K562 (cell line): Measurements from ENCODE around the gene KIF5A. TPM values are rescaled to one million over a fixed set of nuclear protein-coding genes. Genes with fewer than 3 reads are reported as not detected.

Experiments
- ATAC-seq: fragments of 200-7000 bp; cut with Tn5 transposase; 3 replicates; pipeline ENCODE4 v1.9.1; 2020; ENCODE audit warnings: moderate library complexity
- BruUV-seq: library from RNA; stranded (reverse); fragments of 400-500 nt; replicated peaks from 2 replicates; lab custom pipeline; 2021; lab: Mats Ljungman, UMichigan
- CTCF ChIA-PET: fragments of 300-600 bp; formaldehyde crosslinking; extraction: SDS; loops from one replicate; lab custom pipeline; 2021; ENCODE audit warnings: low intra/inter-chr PET ratio; lab: Yijun Ruan, JAX
- POLR2A ChIA-PET: fragments of 300-600, 350-650 bp; sonication (Branson Sonifier 250); formaldehyde crosslinking; extraction: SDS; loops from one replicate; lab custom pipeline; 2021; ENCODE audit warnings: antibody characterized with exemption, inconsistent platforms; lab: Yijun Ruan, JAX
- DNase-seq, 4 experiments: peaks; one replicate each; pipeline versions ENCODE4 v3.0.0 to v3.0.0-alpha.2; 2011 to 2018; ENCODE audit warnings: low spot score in 3 of 4, mixed read lengths in 3 of 4; ENCODE audit errors: extremely low read depth in 1 of 4
- FAIRE-seq: peaks from 2 replicates; lab custom pipeline; 2011; peaks lifted over from hg19 to GRCh38; lab: Jason Lieb, UNC
- H2AFZ ChIP-seq: 2 replicates; pipeline ENCODE4 v1.6.0; 2011; ENCODE audit warnings: low read depth, low read length, control low read depth, inconsistent platforms
- H3K27ac ChIP-seq: fragments of 200-600 bp; 3 replicates; pipeline ENCODE4 v1.8.0; 2011; ENCODE audit warnings: low read depth, mild to moderate bottlenecking, control low read depth, inconsistent platforms, low read length, moderate library complexity, mixed read lengths; ENCODE audit errors: extremely low read depth
- H3K27me3 ChIP-seq, 2 experiments: fragments of 300-600 bp in 1 of 2; 2 replicates in 1 of 2; 3 replicates in 1 of 2; pipeline versions ENCODE4 v1.6.0 to v1.8.0; 2011; ENCODE audit warnings: inconsistent platforms in 2 of 2, low read length in 2 of 2, mild to moderate bottlenecking in 1 of 2, mixed read lengths in 1 of 2, moderate library complexity in 1 of 2; ENCODE audit not compliant: control insufficient read depth in 2 of 2, insufficient read depth in 2 of 2
- H3K36me3 ChIP-seq: fragments of 300-600 bp; 3 replicates; pipeline ENCODE4 v1.8.0; 2011; ENCODE audit warnings: mild to moderate bottlenecking, low read length, inconsistent platforms; ENCODE audit not compliant: control insufficient read depth, insufficient read depth
- H3K4me1 ChIP-seq, 2 experiments: fragments of 200-600 bp in 1 of 2; replicated peaks in 1 of 2; 2 replicates in 1 of 2; 3 replicates in 1 of 2; pipeline versions ENCODE4 v1.5.1 to v1.8.0; 2011; ENCODE audit warnings: inconsistent platforms in 2 of 2, low read length in 2 of 2, mild to moderate bottlenecking in 1 of 2, mixed read lengths in 1 of 2, moderate library complexity in 1 of 2; ENCODE audit not compliant: control insufficient read depth in 2 of 2, insufficient read depth in 2 of 2
- H3K4me2 ChIP-seq: 2 replicates; pipeline ENCODE4 v1.6.1; 2011; ENCODE audit warnings: low read length, control low read depth, inconsistent platforms, mixed read lengths; ENCODE audit not compliant: insufficient read depth
- H3K4me3 ChIP-seq: fragments of 200-600 bp; sonication (generic), shearing (Covaris generic); 2 replicates; pipeline ENCODE4 v1.5.1; 2016; ENCODE audit warnings: control low read depth, inconsistent platforms
- H3K79me2 ChIP-seq: fragments of 200-600 bp; 3 replicates; pipeline ENCODE4 v1.8.0; 2011; ENCODE audit warnings: low read length, inconsistent platforms; ENCODE audit not compliant: control insufficient read depth, insufficient read depth
- H3K9ac ChIP-seq, 2 experiments: 2 replicates each; pipeline versions ENCODE4 v1.6.0 to v1.6.1; 2011; ENCODE audit warnings: low read depth in 2 of 2, low read length in 2 of 2, control low read depth in 1 of 2, inconsistent platforms in 1 of 2, mild to moderate bottlenecking in 1 of 2, mixed read lengths in 1 of 2; ENCODE audit not compliant: insufficient read depth in 1 of 2
- H3K9me1 ChIP-seq: one replicate; pipeline ENCODE4 v1.6.0; 2011; ENCODE audit warnings: inconsistent platforms, mild to moderate bottlenecking, low read length, moderate library complexity; ENCODE audit not compliant: control insufficient read depth, insufficient read depth
- H3K9me3 ChIP-seq: replicated peaks from 2 replicates; pipeline ENCODE4 v1.5.1; 2011; ENCODE audit warnings: low read depth, low read length, inconsistent platforms; ENCODE audit not compliant: control insufficient read depth, insufficient read depth
- H4K20me1 ChIP-seq: replicated peaks from 2 replicates; pipeline ENCODE4 v1.6.1; 2011; ENCODE audit warnings: low read length, inconsistent platforms, mixed read lengths; ENCODE audit not compliant: control insufficient read depth, insufficient read depth
- GTF2B ChIP-seq: IDR thresholded peaks from 2 replicates; pipeline ENCODE4 v1.6.1; 2011; ENCODE audit not compliant: insufficient read length; ENCODE audit errors: extremely low read depth
- HNRNPL ChIP-seq: fragments of 200-400 bp; formaldehyde crosslinking; IDR thresholded peaks from 2 replicates; pipeline ENCODE4 v1.6.1; 2017; ENCODE audit warnings: low read depth, mild to moderate bottlenecking, low read length
- HOXB6 ChIP-seq: fragments of 250-450 bp; sonication (Bioruptor Pico); IDR thresholded peaks from 2 replicates; pipeline ENCODE4 v1.5.1; 2022; ENCODE audit warnings: mild to moderate bottlenecking, borderline replicate concordance
- KLF13 ChIP-seq: fragments of 450-650 bp; IDR thresholded peaks from 2 replicates; pipeline ENCODE4 v1.6.1; 2016; ENCODE audit warnings: missing genetic modification characterization, low read depth, mild to moderate bottlenecking, missing compliant biosample characterization, moderate library complexity, borderline replicate concordance
- MTA2 ChIP-seq: fragments of 450-650 bp; IDR thresholded peaks from 2 replicates; pipeline ENCODE4 v1.6.1; 2016; ENCODE audit warnings: low read depth
- MYNN ChIP-seq, 2 experiments: sonication (generic); formaldehyde crosslinking in 1 of 2; IDR thresholded peaks; 2 replicates each; pipeline versions ENCODE4 v1.5.0 to v1.6.1; 2016 to 2020; ENCODE audit warnings: antibody characterized with exemption in 1 of 2, missing genetic modification reagents in 1 of 2
- NKRF ChIP-seq: fragments of 450-650 bp; IDR thresholded peaks from 2 replicates; pipeline ENCODE4 v1.6.1; 2016; ENCODE audit warnings: borderline replicate concordance
- PKNOX1 ChIP-seq: fragments of 450-650 bp; IDR thresholded peaks from 2 replicates; pipeline ENCODE4 v1.6.1; 2016
- PYGO2 ChIP-seq: fragments of 450-650 bp; IDR thresholded peaks from 2 replicates; pipeline ENCODE4 v1.6.1; 2016; ENCODE audit warnings: mild to moderate bottlenecking, missing genetic modification characterization, moderate library complexity, missing compliant biosample characterization
- SLC30A9 ChIP-seq: fragments of 250-450 bp; sonication (Bioruptor Pico); IDR thresholded peaks from 2 replicates; pipeline ENCODE4 v1.8.0; 2022; ENCODE audit warnings: mild to moderate bottlenecking, moderate library complexity
- TFAP4 ChIP-seq: sonication (generic); formaldehyde crosslinking; IDR thresholded peaks from 2 replicates; pipeline ENCODE4 v1.8.0; 2022; ENCODE audit warnings: missing genetic modification reagents, mild to moderate bottlenecking, moderate library complexity, borderline replicate concordance
- ZFP1 ChIP-seq: fragments of 450-650 bp; formaldehyde crosslinking; IDR thresholded peaks from 2 replicates; pipeline ENCODE4 v1.4.0; 2020; ENCODE audit warnings: mild to moderate bottlenecking, mixed read lengths
- ZNF3 ChIP-seq: fragments of 250-450 bp; sonication (Bioruptor Pico); IDR thresholded peaks from 2 replicates; pipeline ENCODE4 v1.5.0; 2021; ENCODE audit warnings: mild to moderate bottlenecking, moderate library complexity
- WGBS: fragments of 100-300 bp; shearing (Covaris generic); methylation state at CpG from one replicate; pipeline ENCODE4 v1.1.6; 2016; ENCODE audit warnings: low coverage, mixed read lengths; ENCODE audit not compliant: insufficient coverage; ENCODE audit errors: missing lambda C conversion rate; 5-methylcytosine and 5-hydroxymethylcytosine counted together
- in situ Hi-C: fragments of 300-500 bp; cut with MboI; formaldehyde crosslinking; loops from 4 replicates; pipeline ENCODE4 v1.15.0; 2018; ENCODE audit warnings: inconsistent platforms, mixed read lengths
- intact Hi-C: fragments of 100-400 bp; cut with micrococcal nuclease; formaldehyde crosslinking; loops from 2 replicates; pipeline ENCODE4 v1.14.2; 2022
- polyA plus RNA-seq, 8 experiments: library from polyadenylated mRNA; depleted of rRNA in 4 of 8; stranded (reverse) in 5 of 8; unstranded in 3 of 8; fragments of >200 nt; fragmentation: Nextera tagmentation in 2 of 8; fragmentation: Illumina TruSeq in 1 of 8; extraction: Ambion mirVana in 2 of 8; extraction: Trizol in 1 of 8; gene quantifications; 2 replicates each; pipeline versions ENCODE4 v1.2.1 to v1.2.3, GENCODE V29; 2011 to 2014; ENCODE audit warnings: inconsistent platforms in 1 of 8, missing spikeins in 1 of 8
- total RNA-seq, 7 experiments: library from RNA; depleted of rRNA in 6 of 7; stranded (reverse); fragments of >200 nt in 6 of 7; fragmentation: Illumina TruSeq in 2 of 7; extraction: Trizol in 2 of 7; gene quantifications; 2 replicates each; pipeline versions ENCODE4 v1.2.1 to v1.2.3, GENCODE V29; 2011 to 2021; ENCODE audit warnings: low replicate concordance in 1 of 7

The KIF5A gene
- total and polyA plus RNA-seq, 9 of the 15 experiments (the other 6 are each of a cell fraction or from before 2014, with no cell fraction given): 3.4 to 17.7 (median 8.0) TPM

- TF ChIP-seq PKNOX1: peak; percentile 97
- 0 out of 2 replicates have a peak, but pooled peaks have one; percentile 33 for TF ChIP-seq MYNN (IDR thresholded peaks at IDR 0.05)
- no peak for TF ChIP-seq MYNN (CRISPR knock-in tag; IDR thresholded peaks at IDR 0.05)
- TF ChIP-seq HOXB6 (CRISPR knock-in tag): peak; percentile 58; the same call in 1 of the 2 replicates
- TF ChIP-seq TFAP4 (CRISPR knock-in tag): peak; percentile 55; the same call in 1 of the 2 replicates
- peak; percentile 92 for TF ChIP-seq MTA2
These were observed 2.4 kb downstream of the KIF5A start (continued) for GRCh38 chr12:57552306-57552651.

GRCh38 chr12:57552835-57553313, 3.0 kb downstream of the KIF5A start:
- DNase-seq: peak; percentile 24 to 81 (median 51)
- ChIA-PET CTCF (interaction anchor here (0.6 kb wide), 1 partner anchor 23 kb away, joined by 3 read pairs; no protein-coding TSS in a partner anchor), POLR2A (interaction anchor here (0.5 to 4.2 kb wide), 16 partner anchors 9 to 369 kb away, joined by 3 to 38 read pairs (median 3); partner anchors contain the start of genes ARHGEF25, DDIT3, EEF1AKMT3 and METTL1)
- peak overlapping the region; percentile 90 for H3K27ac ChIP-seq
- peak overlapping the region; percentile 89 for H3K4me2 ChIP-seq
- H3K36me3 ChIP-seq: peaks cover 17% of the 10 kb centered on the region
- no TSS peak for BruUV-seq
- peaks cover 50 to 63% of the 10 kb centered on the region in 2 experiments for H3K4me1 ChIP-seq
- no peaks in the 10 kb centered on the region for H3K9me1 ChIP-seq
- in situ Hi-C loops (no loop called here), intact Hi-C loops (loop anchor here (2.0 kb wide), 1 partner anchor 14 kb away; no protein-coding TSS in a partner anchor)
- H3K9me3 ChIP-seq: no peaks in the 10 kb centered on the region
- peak overlapping the region; percentile 72 to 84; a peak in 3 of 4 replicates for H3K9ac ChIP-seq
- peak overlapping the region; percentile 69 for H3K4me3 ChIP-seq
- H3K79me2 ChIP-seq: peaks cover 58% of the 10 kb centered on the region
- 1% methylated on average over 5 of the region's 6 CpGs for WGBS
- H2AFZ ChIP-seq: peak overlapping the region; percentile 78
- peak; percentile 87 for FAIRE-seq
- H3K27me3 ChIP-seq: no peaks in the 10 kb centered on the region
- no peaks in the 10 kb centered on the region for H4K20me1 ChIP-seq
- ATAC-seq: peak; percentile 51
- no peak for TF ChIP-seq SLC30A9
- TF ChIP-seq HNRNPL: no peak
- no peak for TF ChIP-seq NKRF
- TF ChIP-seq GTF2B: no peak
- TF ChIP-seq PYGO2: no peak
- no peak for TF ChIP-seq ZNF3 (CRISPR knock-in tag)
- TF ChIP-seq KLF13 (tag): no peak
- no peak for TF ChIP-seq ZFP1 (CRISPR knock-in tag)
